Measurements from ENCODE around the gene ROR1.

ROR1 gene

GRCh38 chr1:63773815-63774616, at the start of gene ROR1:
Gene ROR1, plus strand, starts transcription at chr1:63774017.
- no peak for FAIRE-seq

DNA sequence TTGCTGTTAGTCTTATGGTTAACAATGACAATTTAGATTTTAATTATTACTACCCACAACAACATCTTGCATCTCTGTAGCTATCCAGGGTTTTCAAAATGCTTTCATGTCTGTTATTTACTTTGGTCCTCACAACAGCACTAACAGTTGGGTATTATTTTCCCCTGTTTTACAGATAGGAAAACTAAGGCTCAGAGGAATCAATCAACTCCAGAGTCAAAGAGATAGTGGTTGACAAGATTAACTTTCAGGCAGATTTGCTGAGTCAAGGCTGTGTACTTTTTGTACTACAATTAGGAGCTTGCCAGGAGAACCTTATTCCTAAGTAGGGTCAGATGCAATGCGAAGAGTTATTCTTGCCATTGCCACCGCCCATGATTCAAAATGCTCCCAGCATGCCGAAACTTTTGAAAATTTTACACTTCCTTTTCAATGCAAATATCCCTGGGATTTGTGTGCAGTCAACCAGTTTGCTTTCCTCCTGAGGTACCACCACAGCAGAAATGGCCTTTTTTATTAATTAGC, 49.4 kb upstream of the ROR1 start:
- FAIRE-seq: no peak

DNA sequence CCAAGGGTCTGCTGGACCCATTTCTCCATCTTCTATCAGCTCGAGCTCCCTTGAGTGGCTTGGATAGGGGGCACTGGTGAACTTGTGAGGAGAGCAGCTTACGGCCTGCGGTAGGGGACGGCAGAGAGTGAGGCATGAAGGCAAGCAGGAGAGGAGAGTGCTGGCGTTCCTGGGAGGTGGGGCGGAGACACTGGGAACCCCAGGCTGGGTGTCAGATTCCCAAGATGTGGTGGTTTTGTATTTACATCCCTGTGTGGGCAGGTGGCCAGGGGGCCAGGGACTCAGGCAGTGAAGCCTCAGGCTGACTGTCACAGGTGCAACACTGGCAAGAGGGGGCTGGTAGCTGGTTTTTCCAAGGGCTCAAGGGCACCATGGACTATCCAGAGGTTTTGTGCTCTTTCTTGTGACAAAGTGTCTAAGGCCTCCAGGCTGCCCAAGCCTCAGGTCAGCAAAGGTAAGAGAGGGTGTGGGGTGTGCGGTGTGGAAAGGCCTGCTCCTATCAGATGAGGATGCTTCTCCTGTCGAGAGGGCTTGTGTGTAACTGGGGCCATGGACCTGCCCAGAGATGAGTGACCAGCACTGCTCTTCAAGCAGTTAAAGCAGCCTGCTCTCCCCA, 45.1 kb upstream of the ROR1 start:
- FAIRE-seq: no peak

DNA sequence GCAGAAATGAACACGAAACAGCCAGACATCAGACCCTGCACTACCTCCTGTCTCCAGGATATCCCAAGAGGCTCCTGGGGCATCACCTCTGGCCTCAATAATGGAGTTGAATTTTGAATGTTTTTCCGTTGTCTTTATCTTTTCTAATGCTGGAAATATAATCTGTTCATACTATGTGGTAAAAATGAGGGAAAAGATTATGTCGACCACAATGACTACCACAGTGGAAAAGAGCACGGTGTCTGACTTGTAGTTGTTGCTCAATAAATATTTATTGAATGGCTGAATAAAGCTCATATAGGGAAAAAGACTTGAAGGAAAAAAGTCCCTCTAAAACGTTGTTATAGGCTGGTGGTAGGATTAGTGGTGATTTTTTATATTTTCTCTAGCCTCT, 44.6 kb upstream of the ROR1 start:
- FAIRE-seq: no peak

- no peak for FAIRE-seq
Observed at GRCh38 chr1:63730211-63730610, 43.6 kb upstream of the ROR1 start.

DNA sequence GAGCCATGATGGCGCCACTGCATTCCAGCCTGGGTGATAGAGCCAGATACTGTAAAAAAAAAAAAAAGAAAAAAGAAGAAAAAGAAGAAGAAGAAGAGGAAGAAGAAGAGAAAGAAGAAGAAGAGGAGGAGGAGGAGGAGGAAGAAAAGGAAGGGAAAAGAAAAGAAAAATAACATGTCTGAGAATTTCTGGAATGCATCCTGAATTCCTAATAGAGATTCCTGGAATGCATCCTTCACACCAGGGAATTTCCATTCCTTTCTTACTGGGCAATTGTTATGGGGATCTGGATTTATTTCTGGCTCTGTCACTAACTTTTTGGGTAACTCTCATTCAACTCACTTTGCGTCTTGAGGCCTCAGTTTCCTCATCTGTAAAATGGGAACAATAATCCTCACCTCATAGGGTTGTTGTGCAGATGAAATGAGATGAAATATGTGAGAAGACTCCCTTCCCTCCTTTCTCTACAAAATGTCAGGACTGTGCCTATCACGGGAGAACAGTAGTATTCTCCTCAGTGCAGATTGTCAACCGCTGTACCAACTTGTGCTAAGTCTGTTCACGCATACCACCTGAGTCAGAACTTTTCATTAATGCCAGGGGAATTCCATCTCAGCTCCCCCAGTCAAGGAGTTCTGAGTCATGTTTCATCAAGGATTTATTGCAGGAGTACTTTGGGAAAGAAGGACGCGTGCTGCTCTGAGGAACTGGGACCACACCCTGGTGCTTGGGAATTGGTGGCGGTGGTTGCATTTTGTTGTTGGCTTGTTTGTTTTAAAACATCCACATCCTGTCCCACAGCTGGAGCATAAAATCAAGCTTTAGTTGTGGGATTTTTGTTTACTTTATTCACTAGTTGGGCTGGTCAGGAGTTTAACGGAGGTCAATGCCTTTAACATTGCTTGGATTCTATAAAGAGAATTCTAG, 42.4 kb upstream of the ROR1 start:
- no peak for FAIRE-seq

DNA sequence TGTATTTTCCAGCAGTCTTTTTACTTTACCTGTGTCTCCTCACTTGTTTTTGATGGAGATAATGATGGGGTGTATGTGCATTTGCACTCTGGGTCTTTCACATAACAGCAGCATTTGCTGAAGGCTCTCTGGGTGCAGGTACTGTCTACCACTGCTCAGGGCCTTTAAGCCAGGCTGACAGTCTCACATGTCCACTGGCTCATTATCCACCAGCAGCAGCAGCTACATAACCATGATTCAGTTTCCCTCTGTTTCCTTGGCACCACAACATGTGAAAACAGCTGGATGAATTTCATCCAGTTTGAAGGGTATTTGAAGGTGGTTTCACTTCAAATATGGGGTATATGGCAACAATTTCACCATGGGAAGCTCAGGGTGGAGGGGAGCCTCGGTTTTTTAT, 41.2 kb upstream of the ROR1 start:
- no peak for FAIRE-seq

DNA sequence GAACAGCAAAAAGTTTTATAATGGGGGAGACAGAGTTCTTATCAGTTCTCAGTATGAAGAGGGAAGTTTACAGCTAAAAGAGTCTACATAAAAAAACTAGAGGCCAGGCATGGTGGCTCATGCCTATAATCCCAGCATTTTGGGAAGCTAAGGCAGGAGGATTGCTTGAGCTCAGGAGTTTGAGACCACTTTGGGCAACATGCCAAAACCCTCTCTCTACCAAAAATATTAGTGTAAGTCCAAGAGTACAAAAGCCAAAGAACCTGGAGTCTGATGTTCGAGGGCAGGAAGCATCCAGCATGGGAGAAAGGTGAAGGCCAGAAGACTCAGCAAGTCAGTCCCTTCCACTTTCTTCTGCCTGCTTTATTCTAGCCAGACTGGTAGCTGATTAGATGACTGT, 35.0 kb upstream of the ROR1 start:
- no peak for FAIRE-seq

- FAIRE-seq: no peak
Observed at GRCh38 chr1:63739452-63739851, 34.4 kb upstream of the ROR1 start.

GRCh38 chr1:63740432-63740831, 33.4 kb upstream of the ROR1 start:
- FAIRE-seq: no peak

DNA sequence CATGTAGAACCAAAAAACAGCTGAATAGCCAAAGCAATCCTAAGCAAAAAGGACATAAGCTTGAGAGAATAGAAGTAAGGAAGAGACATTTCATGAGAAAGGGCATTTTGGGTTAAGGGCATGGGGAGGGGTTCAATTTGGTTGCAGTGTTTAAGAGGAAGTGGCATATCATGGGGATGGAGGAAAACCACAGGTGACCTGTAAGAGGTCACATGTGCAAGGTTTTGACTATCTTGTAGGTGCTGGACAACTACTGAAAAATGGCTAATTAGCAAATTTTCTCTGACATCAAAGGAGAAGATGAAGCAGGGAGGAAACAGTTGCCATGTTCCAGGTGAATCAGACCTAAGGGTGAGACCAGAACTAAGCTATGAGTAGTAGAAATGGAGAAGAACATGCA, 31.3 kb upstream of the ROR1 start:
- no peak for FAIRE-seq

GRCh38 chr1:63743781-63744180, 30.0 kb upstream of the ROR1 start:
- FAIRE-seq: no peak

DNA sequence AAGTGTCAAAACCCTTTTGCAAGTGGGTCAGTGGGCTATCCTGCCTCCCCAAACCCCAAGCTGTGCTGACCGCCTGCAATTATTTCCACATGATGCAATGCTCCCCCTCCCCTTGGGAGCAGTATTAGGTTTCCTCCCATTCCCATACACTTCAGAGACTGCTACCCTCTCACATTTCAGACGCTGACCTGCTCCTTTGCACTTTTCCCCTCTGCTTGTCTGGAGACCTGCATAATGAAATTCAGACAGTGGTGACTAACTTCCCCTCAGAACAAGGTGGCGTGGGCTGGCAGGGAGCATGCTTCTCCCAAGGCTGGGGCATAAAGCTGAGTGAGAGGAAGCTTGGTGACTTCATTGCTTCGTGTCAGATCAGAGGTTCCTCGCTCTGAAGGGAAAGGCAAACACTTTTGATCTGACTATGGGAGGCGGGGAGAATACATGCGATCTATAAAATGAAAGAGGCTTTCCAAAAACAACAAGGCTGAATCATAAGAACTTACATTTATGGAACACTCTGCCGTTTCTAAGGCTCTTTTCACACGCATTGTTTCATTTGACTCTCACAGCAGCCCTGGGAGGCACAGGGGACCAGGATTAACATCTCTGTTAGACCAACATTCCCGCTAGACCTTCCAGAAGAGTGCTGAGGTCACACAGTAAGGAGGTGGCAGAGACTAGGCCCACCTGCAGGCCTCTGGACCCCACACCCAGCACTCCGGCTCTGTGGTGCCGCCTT, 27.5 kb upstream of the ROR1 start:
- no peak for FAIRE-seq

- FAIRE-seq: no peak
Observed at GRCh38 chr1:63747445-63747844, 26.4 kb upstream of the ROR1 start.

DNA sequence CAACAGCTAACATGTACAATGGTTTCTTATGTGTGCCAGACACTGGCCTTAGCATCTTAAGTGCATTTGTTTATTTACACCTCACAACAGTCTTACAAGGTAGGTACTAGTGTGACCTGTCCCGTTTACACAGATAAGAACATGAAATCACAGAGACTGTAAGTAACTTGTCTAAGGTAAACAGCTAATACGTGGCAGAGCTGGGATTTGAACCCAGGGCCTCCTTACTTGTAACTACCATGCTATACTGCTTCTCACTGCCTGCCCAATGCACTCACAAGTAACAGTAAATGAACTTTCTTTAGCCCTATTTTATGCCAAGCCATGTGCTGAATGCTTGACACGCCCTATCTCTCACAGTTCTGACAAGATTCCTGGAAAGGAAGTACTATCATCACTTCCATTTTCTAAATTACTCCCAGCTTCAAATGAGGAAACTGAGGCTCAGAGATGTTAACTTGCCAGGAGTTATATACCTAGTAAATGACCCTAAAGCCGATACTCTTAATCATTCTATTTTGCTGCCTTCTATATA, 25.7 kb upstream of the ROR1 start:
- no peak for FAIRE-seq

DNA sequence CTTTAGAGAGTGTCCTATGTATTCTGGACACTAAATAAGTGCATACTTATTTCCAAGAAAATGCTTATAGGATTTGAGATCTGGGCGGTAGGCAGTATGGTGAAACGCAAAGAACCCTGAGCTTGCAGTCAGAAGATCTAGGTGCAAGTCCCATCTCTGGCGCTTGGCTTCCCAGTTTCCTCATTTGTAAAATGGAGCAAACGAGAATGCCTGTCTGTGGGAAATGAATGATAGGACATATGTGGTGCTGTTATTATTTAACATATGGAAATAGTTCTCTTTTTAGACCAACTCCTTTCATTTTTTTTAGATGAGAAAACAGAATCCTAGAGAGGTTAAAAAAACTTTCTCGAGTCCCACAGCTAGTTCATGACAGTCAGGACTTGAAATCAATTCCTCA, 25.2 kb upstream of the ROR1 start:
- FAIRE-seq: no peak

DNA sequence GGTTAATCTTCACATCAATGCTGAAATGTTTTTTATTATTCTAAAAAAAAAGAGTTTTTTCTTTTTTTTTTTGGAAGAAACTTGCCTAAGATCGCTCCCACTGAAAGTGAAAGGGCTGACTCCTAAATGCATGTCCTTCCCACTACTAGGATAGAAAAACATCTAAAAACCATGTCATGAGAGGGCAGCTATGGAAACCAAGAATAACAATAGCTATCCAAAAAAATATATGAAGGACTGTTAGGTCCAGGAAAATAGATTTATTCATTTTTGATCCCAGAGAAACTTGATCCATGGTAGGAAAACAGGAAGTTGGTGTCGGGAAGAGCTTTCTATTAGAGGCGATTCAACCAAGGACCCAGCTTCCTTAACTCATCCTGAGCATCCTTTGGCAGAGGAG, 23.1 kb upstream of the ROR1 start:
- FAIRE-seq: no peak

GRCh38 chr1:63752176-63752575, 21.6 kb upstream of the ROR1 start:
- FAIRE-seq: no peak

GRCh38 chr1:63753591-63753990, 20.2 kb upstream of the ROR1 start:
- no peak for FAIRE-seq

GRCh38 chr1:63756839-63757238, 17.0 kb upstream of the ROR1 start:
- no peak for FAIRE-seq

GRCh38 chr1:63757334-63757733, 16.5 kb upstream of the ROR1 start:
- FAIRE-seq: no peak

DNA sequence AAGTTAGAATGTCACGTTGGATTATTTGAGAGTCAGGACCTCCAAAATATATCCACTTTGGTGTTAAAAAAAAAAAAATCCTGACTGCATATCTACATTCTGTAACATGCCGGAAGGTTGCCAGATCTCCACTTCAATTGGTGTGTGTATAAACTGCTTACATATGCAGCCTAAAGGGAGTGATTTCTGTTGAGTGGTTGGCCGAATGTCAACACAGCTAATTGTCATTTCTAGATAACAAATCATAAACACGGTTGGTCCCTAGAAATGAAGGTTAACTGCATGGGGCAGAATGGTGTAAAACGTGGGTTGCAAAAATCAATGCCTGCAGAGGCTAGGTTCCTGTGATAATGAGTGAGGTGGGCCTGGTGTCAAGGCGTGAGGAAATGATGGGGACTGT, 15.0 kb upstream of the ROR1 start:
- no peak for FAIRE-seq

All from islet of Langerhans (tissue), 1 donor.